GM12891 (cell line): ENCODE results near the gene SPTBN1.

Experiments
- POLR2A ChIP-seq: IDR thresholded peaks from 2 replicates; pipeline ENCODE4 v1.6.1; 2011; ENCODE audit warnings: low read depth, low read length, control low read depth
- POLR2AphosphoS5 ChIP-seq: IDR thresholded peaks from 2 replicates; pipeline ENCODE4 v1.6.1; 2011; ENCODE audit warnings: low read depth, low read length, control low read depth
- POU2F2 ChIP-seq: IDR thresholded peaks from 2 replicates; pipeline ENCODE4 v1.6.1; 2011; ENCODE audit warnings: low read depth, mild to moderate bottlenecking, control low read depth, low read length, moderate library complexity
- TAF1 ChIP-seq: IDR thresholded peaks from 2 replicates; pipeline ENCODE4 v1.6.1; 2011; ENCODE audit warnings: low read depth, low read length, control low read depth

GRCh38 chr2:54419855-54420523 is 36.1 kb upstream of the SPTBN1 start:
- TF ChIP-seq POLR2AphosphoS5 (no peak), POLR2A (no peak), TAF1 (no peak), POU2F2 (no peak)
